K562 treated with DMSO at 1 percent for 12 hours (cell line): Measurements from ENCODE around the gene PFDN1. TPM values are rescaled to one million over a fixed set of nuclear protein-coding genes. Genes with fewer than 3 reads are reported as not detected.

Experiments used
- total RNA-seq: library from RNA; unstranded; fragments of 300-600 nt; gene quantifications from 2 replicates; pipeline ENCODE4 v1.2.3, GENCODE V29; 2022; ENCODE audit not compliant: insufficient read depth

Gene PFDN1, protein sequence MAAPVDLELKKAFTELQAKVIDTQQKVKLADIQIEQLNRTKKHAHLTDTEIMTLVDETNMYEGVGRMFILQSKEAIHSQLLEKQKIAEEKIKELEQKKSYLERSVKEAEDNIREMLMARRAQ
- total RNA-seq = 64.8 and 83.1 TPM in 2 replicates

DNA sequence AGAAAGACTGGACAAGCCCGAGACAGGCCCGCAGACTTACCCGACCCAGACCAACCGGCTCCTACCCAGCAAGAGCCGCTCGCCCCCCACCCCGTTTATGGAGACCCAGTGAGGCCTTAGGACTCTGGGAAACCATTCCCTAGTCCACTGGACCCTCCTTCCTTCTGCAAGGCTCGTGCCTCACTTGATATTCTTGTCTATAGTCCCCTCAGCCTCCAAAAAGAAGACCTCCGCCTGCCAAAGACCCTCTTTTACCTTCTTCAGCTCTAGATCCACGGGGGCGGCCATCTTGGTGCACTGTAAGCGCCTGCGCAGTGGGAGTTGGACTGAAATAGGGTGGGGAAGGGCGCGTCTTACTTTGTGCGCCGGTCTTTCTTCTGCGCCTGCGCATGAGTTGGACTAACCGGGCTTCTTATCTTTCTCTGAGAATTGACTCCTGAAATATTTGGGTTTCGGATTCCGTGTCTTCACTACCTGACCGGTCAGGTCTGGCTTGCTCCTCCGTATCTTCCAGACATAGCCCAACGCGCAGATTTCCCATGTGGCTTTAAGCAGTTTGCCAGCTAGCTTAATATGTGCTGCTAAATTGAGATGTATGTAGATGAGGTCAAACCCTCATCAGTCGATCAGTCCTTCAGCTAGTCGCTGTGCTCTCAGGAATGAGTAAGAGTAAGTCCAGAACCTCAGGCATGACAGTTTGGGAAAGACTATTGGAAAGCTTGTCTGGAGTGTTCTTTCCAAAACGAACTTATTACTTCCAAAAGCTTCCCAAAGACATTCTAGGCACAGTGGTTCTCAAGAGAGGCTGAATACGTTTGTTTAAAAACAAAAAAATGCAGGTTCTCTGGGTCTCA is at the start of gene PFDN1:
TSS of gene PFDN1 (minus strand) at position 316 of the 854 bp plus-strand sequence. CDS start at position 288, 28 bp downstream.

DNA sequence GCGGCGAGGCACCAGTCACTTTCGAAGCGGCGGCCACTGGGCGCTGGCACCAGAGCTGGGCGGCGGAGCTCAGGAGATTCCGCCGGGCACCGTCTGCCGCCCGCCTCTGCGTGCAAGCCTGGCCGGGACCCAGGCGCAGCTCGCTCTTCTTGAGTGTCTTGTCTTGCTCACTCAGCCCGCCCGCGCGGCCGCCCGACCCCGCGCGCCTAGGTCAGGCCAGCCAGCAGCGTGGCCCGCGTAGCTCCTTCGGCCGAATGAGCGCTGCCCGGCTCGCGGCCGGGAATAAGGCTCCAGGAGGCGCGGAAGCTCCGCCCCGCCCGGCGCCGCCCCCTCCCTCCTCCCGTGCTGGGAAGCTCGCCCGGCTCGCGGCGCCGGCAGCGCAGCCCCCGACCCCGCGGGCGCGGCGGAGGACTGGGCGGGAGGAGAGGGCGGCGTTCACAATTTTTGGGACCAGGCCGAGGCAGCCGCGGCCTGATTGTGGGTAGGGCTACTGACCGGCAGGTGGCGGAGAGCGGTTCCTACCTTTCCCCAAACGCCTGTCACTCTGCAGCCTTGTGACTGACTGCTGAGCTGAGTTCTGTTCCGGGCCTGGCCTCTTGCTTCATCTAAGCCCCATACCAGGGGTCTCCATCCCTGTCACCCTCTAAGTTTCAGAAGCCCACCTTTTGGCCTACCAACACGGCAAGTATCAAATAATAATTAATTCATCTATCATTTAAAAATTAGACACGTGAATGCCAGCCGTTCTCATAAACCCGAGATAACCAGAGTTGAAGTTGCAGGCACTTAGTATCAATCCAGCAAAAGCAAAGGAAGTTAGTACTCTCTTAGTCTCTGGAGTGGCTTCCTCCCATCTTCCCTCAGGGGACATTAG is 43.7 kb upstream of the PFDN1 start, which contains the start of gene HBEGF:
TSS of gene HBEGF (minus strand) at position 256 of the 874 bp plus-strand sequence. CDS start 275 bp downstream, outside the sequence.

Other genes with a start within 250 kb of the PFDN1 start
- gene PURA, start 189.0 kb downstream of the PFDN1 start, total RNA-seq = 4.1 and 11.7 TPM in 2 replicates
- 0.67 and 2.8 TPM in 2 replicates for gene IGIP, start 177.2 kb downstream of the PFDN1 start, total RNA-seq
- gene CYSTM1, start 127.9 kb downstream of the PFDN1 start, total RNA-seq = 110 and 116 TPM in 2 replicates
- gene HBEGF, start 43.5 kb upstream of the PFDN1 start, total RNA-seq = 0.57 and 2.9 TPM in 2 replicates
- gene SLC4A9, start 57.1 kb upstream of the PFDN1 start, total RNA-seq = not detected in 2 replicates
- gene ANKHD1, start 98.7 kb upstream of the PFDN1 start, total RNA-seq = 23.4 and 87.3 TPM in 2 replicates
- 5.1 TPM in 1 of 2 replicates, not detected in the other for gene EIF4EBP3, start 244.6 kb upstream of the PFDN1 start, total RNA-seq